Measurements from ENCODE around the gene NHS. TPM values are rescaled to one million over a fixed set of nuclear protein-coding genes. Genes with fewer than 3 reads are reported as not detected.

NHS gene
- total RNA-seq, 6 experiments from 2014 or later, result 0.06 to 0.27 (median 0.12) TPM

GRCh38 chrX:17542123-17542522, 167.1 kb downstream of the NHS start:
- DNase-seq (no peak), ATAC-seq (no peak)
- Histone ChIP-seq H3K27me3 (no peaks in the 10 kb centered on the region), H3K27ac (no peak overlapping the region), H3K9me3 (no peaks in the 10 kb centered on the region), H3K36me3 (no peaks in the 10 kb centered on the region), H3K4me3 (no peak overlapping the region), H3K4me1 (no peaks in the 10 kb centered on the region)
- TF ChIP-seq, protein P1, sequence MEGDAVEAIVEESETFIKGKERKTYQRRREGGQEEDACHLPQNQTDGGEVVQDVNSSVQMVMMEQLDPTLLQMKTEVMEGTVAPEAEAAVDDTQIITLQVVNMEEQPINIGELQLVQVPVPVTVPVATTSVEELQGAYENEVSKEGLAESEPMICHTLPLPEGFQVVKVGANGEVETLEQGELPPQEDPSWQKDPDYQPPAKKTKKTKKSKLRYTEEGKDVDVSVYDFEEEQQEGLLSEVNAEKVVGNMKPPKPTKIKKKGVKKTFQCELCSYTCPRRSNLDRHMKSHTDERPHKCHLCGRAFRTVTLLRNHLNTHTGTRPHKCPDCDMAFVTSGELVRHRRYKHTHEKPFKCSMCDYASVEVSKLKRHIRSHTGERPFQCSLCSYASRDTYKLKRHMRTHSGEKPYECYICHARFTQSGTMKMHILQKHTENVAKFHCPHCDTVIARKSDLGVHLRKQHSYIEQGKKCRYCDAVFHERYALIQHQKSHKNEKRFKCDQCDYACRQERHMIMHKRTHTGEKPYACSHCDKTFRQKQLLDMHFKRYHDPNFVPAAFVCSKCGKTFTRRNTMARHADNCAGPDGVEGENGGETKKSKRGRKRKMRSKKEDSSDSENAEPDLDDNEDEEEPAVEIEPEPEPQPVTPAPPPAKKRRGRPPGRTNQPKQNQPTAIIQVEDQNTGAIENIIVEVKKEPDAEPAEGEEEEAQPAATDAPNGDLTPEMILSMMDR (IDR thresholded peaks at IDR 0.05), result no peak
- no peak for TF ChIP-seq POLR2A (IDR thresholded peaks at IDR 0.05)
- 0% methylated on average over 1 of the region's 3 CpGs for WGBS (ENCODE audit: insufficient coverage, low coverage, low lambda C conversion rate, missing lambda C conversion rate)
- intact Hi-C loops (cut with DNase I), result no loop called here

DNA sequence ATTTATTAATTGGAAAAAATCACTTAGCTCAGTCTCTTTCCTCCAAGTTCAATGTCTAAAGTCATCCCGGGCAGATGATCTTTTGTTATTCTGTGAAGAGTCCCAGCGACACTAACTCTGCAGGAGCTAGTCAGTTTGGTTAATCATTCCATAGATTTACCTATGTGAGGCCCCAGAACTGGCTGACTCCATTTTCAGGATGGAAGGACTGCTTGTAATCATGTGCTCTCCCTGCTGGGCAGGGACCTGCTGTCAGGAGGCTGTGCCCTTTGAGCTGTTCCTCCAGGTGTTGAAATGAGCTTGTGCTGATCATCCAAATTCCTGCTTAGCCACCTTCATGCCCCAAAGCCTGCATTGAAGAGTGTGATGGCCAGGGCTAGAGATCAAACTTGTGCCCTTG, 169.8 kb downstream of the NHS start:
- TF ChIP-seq POLR2A (IDR thresholded peaks at IDR 0.05), result no peak
- TF ChIP-seq, protein P1 (IDR thresholded peaks at IDR 0.05), result no peak
- no peaks in the 10 kb centered on the region for H3K27me3 ChIP-seq
- H3K4me3 ChIP-seq, result no peak overlapping the region
- no peaks in the 10 kb centered on the region for H3K9me3 ChIP-seq
- no peaks in the 10 kb centered on the region for H3K36me3 ChIP-seq
- peak in 2 of 4 donors; percentile 45 to 61 for ATAC-seq
- no peak overlapping the region for H3K27ac ChIP-seq
- no peak for DNase-seq
- 48% methylated on average over 2 of the region's 2 CpGs for WGBS (ENCODE audit: insufficient coverage, low coverage, low lambda C conversion rate, missing lambda C conversion rate)
- intact Hi-C loops (cut with DNase I), result no loop called here
- H3K4me1 ChIP-seq, result no peaks in the 10 kb centered on the region

DNA sequence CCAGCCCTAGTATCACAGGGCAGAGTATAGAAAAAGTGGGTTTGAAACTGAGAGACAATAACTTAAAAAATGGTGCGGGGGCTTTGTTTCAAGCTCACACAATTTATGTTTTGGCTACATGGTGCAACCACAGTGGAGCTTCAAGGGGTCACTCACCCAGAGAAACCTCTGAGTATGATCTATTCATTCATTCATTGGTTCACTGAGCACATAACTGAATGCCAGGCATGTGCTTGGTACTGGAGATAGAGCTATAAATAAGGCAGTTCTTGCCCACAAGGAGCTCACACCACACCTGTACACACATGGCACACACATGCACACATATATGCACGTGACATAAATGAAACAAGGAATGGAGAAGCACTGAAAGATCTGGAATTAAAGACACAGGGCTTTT, 171.4 kb downstream of the NHS start:
- no peak for ATAC-seq
- H3K4me1 ChIP-seq, result no peaks in the 10 kb centered on the region

GRCh38 chrX:17547658-17548057, 172.7 kb downstream of the NHS start:
- Histone ChIP-seq H3K4me3 (no peak overlapping the region), H3K4me1 (no peaks in the 10 kb centered on the region), H3K27ac (no peak overlapping the region), H3K27me3 (no peaks in the 10 kb centered on the region), H3K9me3 (no peaks in the 10 kb centered on the region), H3K36me3 (no peaks in the 10 kb centered on the region)
- ATAC-seq (peak in 2 of 4 donors; percentile 61 to 82), DNase-seq (peak; percentile 50 to 71 (median 70))
- TF ChIP-seq, protein P1 (IDR thresholded peaks at IDR 0.05), result no peak
- no peak for TF ChIP-seq POLR2A (IDR thresholded peaks at IDR 0.05)
- intact Hi-C loops (cut with DNase I), result no loop called here
- WGBS (ENCODE audit: insufficient coverage, low coverage, low lambda C conversion rate, missing lambda C conversion rate), result 49% methylated on average over 2 of the region's 2 CpGs

More for the DNA sequence above, 171.4 kb downstream of the NHS start:
- WGBS (ENCODE audit: insufficient coverage, low coverage, low lambda C conversion rate, missing lambda C conversion rate), result 48% methylated on average over 2 of the region's 2 CpGs
- no peak for DNase-seq
- H3K27me3 ChIP-seq, result no peaks in the 10 kb centered on the region
- intact Hi-C loops (cut with DNase I), result no loop called here
- no peaks in the 10 kb centered on the region for H3K36me3 ChIP-seq
- H3K4me3 ChIP-seq, result no peak overlapping the region
- H3K9me3 ChIP-seq, result no peaks in the 10 kb centered on the region
- TF ChIP-seq, protein P1 (IDR thresholded peaks at IDR 0.05), result no peak
- no peak for TF ChIP-seq POLR2A (IDR thresholded peaks at IDR 0.05)
- H3K27ac ChIP-seq, result no peak overlapping the region

- Histone ChIP-seq H3K4me3 (no peak overlapping the region), H3K4me1 (no peaks in the 10 kb centered on the region), H3K9me3 (no peaks in the 10 kb centered on the region), H3K27ac (no peak overlapping the region), H3K27me3 (no peaks in the 10 kb centered on the region), H3K36me3 (no peaks in the 10 kb centered on the region)
- no peak for TF ChIP-seq POLR2A (IDR thresholded peaks at IDR 0.05)
- TF ChIP-seq, protein P1 (IDR thresholded peaks at IDR 0.05), result no peak
- no peak for DNase-seq
- no peak for ATAC-seq
- 57% methylated on average over 5 of the region's 6 CpGs for WGBS (ENCODE audit: insufficient coverage, low coverage, low lambda C conversion rate, missing lambda C conversion rate)
- intact Hi-C loops (cut with DNase I), result no loop called here
Measured at GRCh38 chrX:17549107-17549651, 174.2 kb downstream of the NHS start.
